Activated naive CD8-positive, alpha-beta T cell treated with anti-CD3 and anti-CD28 coated beads, Interleukin-2, amount 50 U/mL, for 24 hours (primary cell): ENCODE results near the gene USP19.

Experiments used
- ATAC-seq: fragments of 150-1000 bp; cut with Tn5 transposase; one replicate; pipeline ENCODE4 v1.10.0; 2021
- DNase-seq: peaks from one replicate; pipeline ENCODE4 v3.0.0; 2021
- H3K27ac Mint-ChIP-seq: one replicate; pipeline ENCODE4 v1.8.0; 2021; ENCODE audit warnings: mild to moderate bottlenecking, mixed read lengths
- H3K27me3 Mint-ChIP-seq: one replicate; pipeline ENCODE4 v1.8.0; 2021; ENCODE audit warnings: mixed read lengths
- H3K36me3 Mint-ChIP-seq: one replicate; pipeline ENCODE4 v1.8.0; 2021; ENCODE audit warnings: low read depth, mixed read lengths
- H3K4me1 Mint-ChIP-seq: one replicate; pipeline ENCODE4 v1.8.0; 2021; ENCODE audit warnings: mixed read lengths
- H3K4me3 Mint-ChIP-seq: one replicate; pipeline ENCODE4 v1.8.0; 2021; ENCODE audit warnings: mild to moderate bottlenecking, moderate library complexity, mixed read lengths
- H3K9me3 Mint-ChIP-seq: one replicate; pipeline ENCODE4 v1.8.0; 2021; ENCODE audit warnings: mixed read lengths

Gene USP19

DNA sequence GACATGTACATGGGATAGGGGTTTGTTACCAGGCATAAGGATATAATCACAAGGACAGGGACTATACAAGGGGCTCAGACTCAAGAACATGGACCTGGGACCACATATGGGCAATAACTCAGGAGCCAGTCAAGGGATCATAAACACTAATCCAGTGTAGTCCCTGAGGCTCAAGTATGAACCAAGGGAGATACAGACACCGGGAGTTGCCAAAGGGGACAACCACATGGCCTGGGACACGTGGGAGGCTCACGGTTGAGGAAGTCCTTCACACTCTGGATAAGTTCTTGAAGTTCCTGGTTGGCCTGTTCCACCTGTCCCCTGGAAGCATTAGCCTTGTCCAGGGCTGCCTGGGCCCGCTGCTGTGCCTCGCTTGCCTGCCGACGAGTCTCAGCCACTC is 1.8 kb upstream of the USP19 start:
- no peak overlapping the region for H3K4me3 Mint-ChIP-seq
- no peak for ATAC-seq
- H3K27me3 Mint-ChIP-seq: no peaks in the 10 kb centered on the region
- peaks cover 16% of the 10 kb centered on the region for H3K4me1 Mint-ChIP-seq
- peaks cover 10% of the 10 kb centered on the region for H3K36me3 Mint-ChIP-seq
- H3K27ac Mint-ChIP-seq: peak overlapping the region; percentile 88
- DNase-seq: no peak
- H3K9me3 Mint-ChIP-seq: no peaks in the 10 kb centered on the region

DNA sequence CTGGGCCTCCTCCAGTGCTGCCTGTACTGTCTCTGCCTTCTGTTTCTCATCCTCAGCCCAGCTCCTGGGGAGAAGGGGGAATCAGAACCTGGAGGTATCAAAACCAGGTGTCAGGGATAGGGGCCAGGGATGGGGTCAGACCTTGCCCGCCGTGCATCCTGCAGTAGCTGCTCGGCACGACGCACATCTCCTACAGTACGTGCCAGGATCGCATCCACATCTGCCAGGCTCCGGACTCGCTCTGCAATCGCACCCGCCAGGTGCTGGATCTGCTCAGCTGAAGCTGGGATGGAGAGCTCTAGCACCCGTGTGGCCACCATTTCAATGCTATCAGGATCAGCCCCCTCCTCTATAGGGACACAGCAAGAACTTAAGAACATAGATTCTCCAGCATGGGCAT is 1.4 kb upstream of the USP19 start:
- peaks cover 16% of the 10 kb centered on the region for H3K4me1 Mint-ChIP-seq
- DNase-seq (no peak), ATAC-seq (no peak)
- peak overlapping the region; percentile 88 for H3K27ac Mint-ChIP-seq
- no peak overlapping the region for H3K4me3 Mint-ChIP-seq
- H3K27me3 Mint-ChIP-seq: no peaks in the 10 kb centered on the region
- peaks cover 12% of the 10 kb centered on the region for H3K36me3 Mint-ChIP-seq
- H3K9me3 Mint-ChIP-seq: no peaks in the 10 kb centered on the region

DNA sequence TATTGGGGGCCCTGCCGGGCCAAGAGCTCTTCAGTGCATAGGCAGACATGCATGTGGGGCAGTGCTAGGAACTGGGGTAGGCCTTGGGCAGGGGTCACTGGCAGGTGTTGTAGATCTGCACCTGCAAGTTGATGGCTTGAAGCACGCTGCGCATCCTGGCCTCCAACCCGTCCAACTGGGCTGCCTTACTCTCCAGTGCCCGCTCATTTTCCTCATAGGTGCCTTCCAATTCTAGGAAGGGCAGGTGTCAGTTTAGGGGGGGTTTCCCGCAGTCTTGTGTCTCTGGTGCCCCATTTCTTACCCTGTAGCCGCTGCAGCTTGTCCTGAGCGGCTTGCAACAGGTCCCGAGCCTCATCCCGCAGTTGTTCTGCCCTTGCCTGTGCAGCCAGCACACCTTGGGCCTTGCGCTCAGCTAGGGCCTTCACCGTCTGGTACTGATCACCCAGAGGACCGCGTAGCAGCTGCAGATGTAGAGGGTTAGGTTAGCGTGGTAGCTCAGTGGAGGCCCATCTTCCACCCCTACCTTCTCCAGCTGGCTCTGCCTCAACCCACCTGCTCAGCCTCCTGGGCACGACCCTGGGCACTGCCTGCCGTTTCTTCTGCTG is 611 bp upstream of the USP19 start:
- ATAC-seq (no peak), DNase-seq (no peak)
- no peaks in the 10 kb centered on the region for H3K9me3 Mint-ChIP-seq
- peak overlapping the region; percentile 89 for H3K4me3 Mint-ChIP-seq
- peak overlapping the region; percentile 88 for H3K27ac Mint-ChIP-seq
- peaks cover 17% of the 10 kb centered on the region for H3K36me3 Mint-ChIP-seq
- H3K27me3 Mint-ChIP-seq: no peaks in the 10 kb centered on the region
- peaks cover 16% of the 10 kb centered on the region for H3K4me1 Mint-ChIP-seq

DNA sequence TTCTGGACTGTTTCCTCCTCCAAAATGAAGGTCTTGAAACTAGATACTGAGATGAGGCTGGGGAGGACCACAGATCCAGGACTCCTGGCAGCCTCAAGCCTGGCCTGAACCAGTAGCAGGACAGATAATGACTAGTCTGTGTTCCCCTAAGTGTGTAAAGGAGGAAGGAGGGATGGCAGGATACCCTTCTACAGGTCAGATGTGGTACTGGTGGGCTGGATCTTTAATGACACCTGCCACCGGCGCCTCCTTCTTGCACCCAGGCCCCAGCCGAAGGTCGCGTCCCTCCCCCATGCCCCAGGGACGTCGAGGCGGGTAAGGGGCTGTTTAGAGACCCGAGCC is 556 bp downstream of the USP19 start:
- no peak for ATAC-seq
- H3K4me1 Mint-ChIP-seq: peaks cover 16% of the 10 kb centered on the region
- H3K27ac Mint-ChIP-seq: peak overlapping the region; percentile 88
- DNase-seq: no peak
- H3K4me3 Mint-ChIP-seq: peak overlapping the region; percentile 89
- no peaks in the 10 kb centered on the region for H3K9me3 Mint-ChIP-seq
- no peaks in the 10 kb centered on the region for H3K27me3 Mint-ChIP-seq
- H3K36me3 Mint-ChIP-seq: peaks cover 27% of the 10 kb centered on the region

DNA sequence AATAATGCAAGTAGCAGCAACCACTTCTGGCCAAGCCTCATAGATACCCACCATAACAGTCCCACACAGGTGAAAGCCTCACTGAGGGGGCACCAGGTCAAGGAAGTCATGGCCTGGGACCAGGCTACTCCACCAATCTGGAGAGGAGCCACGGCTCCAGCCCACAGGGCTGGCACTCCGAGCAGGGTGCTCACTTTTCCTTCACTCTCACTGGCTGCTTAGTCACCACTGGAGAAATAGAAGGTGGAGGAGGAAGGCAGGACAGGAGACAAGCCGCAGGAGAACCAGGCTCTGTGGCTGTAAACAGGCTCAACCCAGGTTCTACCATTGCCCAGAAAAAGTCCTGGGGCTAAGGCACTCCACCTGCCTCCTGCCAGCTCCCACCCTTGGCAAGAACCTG is 1.2 kb downstream of the USP19 start:
- H3K4me3 Mint-ChIP-seq: peak overlapping the region; percentile 89
- no peak for DNase-seq
- H3K27me3 Mint-ChIP-seq: no peaks in the 10 kb centered on the region
- H3K9me3 Mint-ChIP-seq: no peaks in the 10 kb centered on the region
- H3K27ac Mint-ChIP-seq: peak overlapping the region; percentile 88
- H3K36me3 Mint-ChIP-seq: peaks cover 28% of the 10 kb centered on the region
- no peak for ATAC-seq
- H3K4me1 Mint-ChIP-seq: peaks cover 16% of the 10 kb centered on the region

DNA sequence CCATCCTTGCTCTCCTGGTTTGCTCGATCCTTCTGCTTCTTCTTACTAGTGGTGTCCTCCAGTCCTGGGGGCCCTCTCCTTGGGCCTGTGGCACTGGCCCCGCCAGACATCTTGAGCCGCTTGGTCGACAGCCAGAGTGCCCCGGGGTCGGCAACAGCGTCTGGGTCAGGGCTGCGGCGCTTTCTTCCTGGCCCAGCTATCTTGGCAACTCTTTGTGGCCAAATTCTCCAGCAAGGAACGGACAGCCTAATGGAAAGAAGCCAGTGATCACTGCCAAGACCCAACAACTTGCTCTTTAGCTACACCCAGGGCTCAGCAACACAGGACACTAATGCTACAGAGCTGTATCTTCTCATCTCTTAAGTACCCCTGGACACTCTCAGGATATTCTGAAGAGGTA is 1.6 kb downstream of the USP19 start:
- DNase-seq: no peak
- no peak for ATAC-seq
- Mint-ChIP-seq H3K27me3 (no peaks in the 10 kb centered on the region), H3K36me3 (peaks cover 29% of the 10 kb centered on the region), H3K27ac (peak overlapping the region; percentile 56), H3K4me1 (peaks cover 16% of the 10 kb centered on the region), H3K9me3 (no peaks in the 10 kb centered on the region), H3K4me3 (peak overlapping the region; percentile 89)

DNA sequence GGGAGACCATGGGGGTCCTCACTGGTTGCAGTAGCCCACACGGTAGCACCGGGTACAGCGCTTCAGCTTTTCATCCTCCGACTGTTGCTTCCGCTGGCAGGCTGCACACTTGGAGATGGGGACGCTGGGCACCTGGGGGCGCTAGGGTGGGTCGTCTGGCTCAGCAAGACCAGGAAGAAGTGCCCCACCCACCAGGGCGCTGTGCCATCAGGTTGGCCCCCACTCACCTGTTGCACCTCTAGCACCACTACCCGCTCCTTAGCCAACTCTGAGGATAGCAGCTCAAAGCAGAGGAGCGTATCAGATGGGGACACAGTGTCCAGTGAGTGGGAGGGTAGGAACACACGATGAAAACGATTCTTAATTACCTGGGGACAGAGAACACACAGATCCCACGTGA is 8.4 kb downstream of the USP19 start:
- no peak overlapping the region for H3K27ac Mint-ChIP-seq
- H3K4me1 Mint-ChIP-seq: no peaks in the 10 kb centered on the region
- H3K36me3 Mint-ChIP-seq: peaks cover 37% of the 10 kb centered on the region

DNA sequence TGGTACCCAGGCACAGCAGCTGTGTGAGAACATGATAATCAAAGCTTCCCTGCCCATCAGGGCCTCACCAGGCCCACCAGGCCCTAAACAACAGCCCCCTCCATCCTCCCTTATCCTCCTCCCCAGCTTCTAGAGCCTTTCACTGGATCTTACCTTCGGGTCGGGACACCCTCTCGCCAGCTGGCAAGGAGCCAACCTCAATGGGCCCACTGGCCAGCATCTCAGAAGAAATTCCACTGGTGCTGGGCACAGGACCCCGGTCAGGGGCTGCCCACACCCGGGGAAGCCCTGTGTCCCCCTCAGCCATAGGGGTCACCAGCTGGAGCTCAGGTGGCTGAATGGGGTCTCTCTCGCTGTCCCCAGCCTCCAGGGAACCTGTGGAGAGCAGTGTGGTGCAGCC is 9.3 kb downstream of the USP19 start:
- DNase-seq: no peak
- no peak for ATAC-seq
- Mint-ChIP-seq H3K36me3 (peaks cover 35% of the 10 kb centered on the region), H3K9me3 (no peaks in the 10 kb centered on the region), H3K4me3 (no peak overlapping the region), H3K27ac (no peak overlapping the region), H3K4me1 (no peaks in the 10 kb centered on the region), H3K27me3 (no peaks in the 10 kb centered on the region)

More for the DNA sequence above, 8.4 kb downstream of the USP19 start:
- no peaks in the 10 kb centered on the region for H3K9me3 Mint-ChIP-seq
- H3K4me3 Mint-ChIP-seq: no peak overlapping the region
- H3K27me3 Mint-ChIP-seq: no peaks in the 10 kb centered on the region
- ATAC-seq: no peak
- DNase-seq: no peak

DNA sequence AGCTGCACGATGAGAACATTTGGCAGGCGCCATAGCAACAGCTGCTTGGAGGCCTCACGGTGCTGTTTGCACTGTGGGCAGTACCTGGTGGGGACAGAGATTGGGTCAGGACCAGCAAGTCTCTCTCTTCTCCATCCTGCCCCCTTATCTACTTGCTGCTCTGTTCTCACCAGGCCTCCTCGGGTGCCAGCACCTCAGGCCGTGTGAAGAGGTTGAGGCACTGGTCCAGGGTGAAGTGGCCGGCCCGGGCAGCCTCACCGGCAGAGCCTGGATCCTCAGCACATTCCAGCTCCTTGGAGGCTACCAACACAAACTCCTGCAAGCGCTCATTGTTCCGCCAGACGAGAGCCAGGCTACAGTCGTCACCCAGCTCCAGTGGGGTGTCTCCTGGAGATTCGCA is 9.8 kb downstream of the USP19 start:
- ATAC-seq (no peak), DNase-seq (no peak)
- H3K27ac Mint-ChIP-seq: no peak overlapping the region
- H3K4me1 Mint-ChIP-seq: peaks cover under 1% of the 10 kb centered on the region
- peaks cover 30% of the 10 kb centered on the region for H3K36me3 Mint-ChIP-seq
- no peak overlapping the region for H3K4me3 Mint-ChIP-seq
- no peaks in the 10 kb centered on the region for H3K27me3 Mint-ChIP-seq
- no peaks in the 10 kb centered on the region for H3K9me3 Mint-ChIP-seq

DNA sequence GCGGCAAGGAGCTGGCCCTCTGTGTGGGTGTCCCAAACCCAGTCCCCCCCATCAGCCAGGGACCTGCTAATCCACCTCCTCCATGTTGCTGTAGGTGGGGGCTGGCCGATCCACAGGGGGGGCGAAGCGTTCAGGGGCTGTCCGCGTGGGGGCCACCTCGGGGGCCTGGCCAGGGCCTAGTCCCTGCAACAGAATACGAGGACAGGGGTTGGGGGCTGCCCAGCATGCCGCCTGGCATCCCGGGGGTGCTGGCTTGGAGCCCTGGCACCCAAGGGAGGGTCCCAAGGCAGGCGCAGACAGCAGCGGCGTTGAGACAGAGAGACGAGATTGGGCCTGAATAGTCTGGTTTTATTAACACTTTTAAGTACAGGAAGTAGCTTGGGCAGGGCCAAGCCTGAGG is 12.3 kb downstream of the USP19 start:
- Mint-ChIP-seq H3K27me3 (no peaks in the 10 kb centered on the region), H3K4me3 (no peak overlapping the region), H3K4me1 (peaks cover 19% of the 10 kb centered on the region), H3K36me3 (peaks cover 19% of the 10 kb centered on the region), H3K9me3 (no peaks in the 10 kb centered on the region), H3K27ac (no peak overlapping the region)
- ATAC-seq: no peak
- no peak for DNase-seq

DNA sequence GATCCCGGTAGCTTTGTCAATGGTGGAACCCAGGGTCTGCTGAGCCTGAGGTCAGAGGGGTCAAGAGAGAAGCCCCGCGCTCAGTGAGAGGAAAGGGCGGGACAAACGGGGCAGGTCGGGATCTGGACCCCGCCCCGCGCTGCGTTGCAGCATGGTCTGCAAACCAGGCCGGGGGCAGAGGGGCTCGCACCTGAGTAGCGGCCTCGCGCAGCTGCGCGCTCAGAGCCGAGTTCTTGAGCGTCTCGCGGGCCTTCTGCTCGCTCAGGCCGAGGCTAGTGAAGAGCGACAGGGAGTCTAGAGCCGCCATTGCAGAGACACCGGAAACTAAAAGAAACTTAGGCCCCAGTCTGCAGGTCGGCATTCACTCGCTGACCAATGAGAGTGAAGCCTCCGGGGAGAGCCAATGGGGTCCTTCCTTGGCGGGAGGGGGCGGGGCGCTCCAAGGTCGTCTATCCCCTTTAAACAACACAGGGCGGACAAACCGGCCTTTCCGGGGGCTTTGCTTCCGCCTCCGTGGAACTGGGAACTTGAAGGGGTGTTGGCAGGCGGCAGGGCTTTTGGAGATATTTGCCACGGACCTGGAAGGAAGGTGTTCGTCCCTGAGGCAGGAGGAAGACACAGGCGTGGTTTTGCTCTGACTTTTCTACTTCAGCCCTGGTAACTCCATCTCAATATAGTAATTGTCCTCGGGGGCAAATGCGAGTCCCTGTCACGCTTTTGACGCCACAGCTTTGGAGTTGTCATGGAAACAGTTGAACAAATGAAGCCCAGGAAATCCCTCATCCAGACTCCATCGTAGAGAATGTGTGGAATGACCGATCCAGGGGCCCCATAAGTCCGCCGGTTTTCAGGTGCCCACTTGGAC is 16.0 kb downstream of the USP19 start, which contains the start of gene QARS1:
QARS1 (minus strand) TSS at position 331 of the 865 bp plus-strand sequence; CDS start at position 307, 24 bp downstream.
- Mint-ChIP-seq H3K4me1 (peaks cover 24% of the 10 kb centered on the region), H3K27me3 (no peaks in the 10 kb centered on the region), H3K27ac (peak within 1 kb of the TSS; percentile 90), H3K4me3 (peak within 1 kb of the TSS; percentile 94), H3K9me3 (no peaks in the 10 kb centered on the region), H3K36me3 (peaks cover 32% of the 10 kb centered on the region)
- DNase-seq (peak; percentile 90), ATAC-seq (peak; percentile 98)

DNA sequence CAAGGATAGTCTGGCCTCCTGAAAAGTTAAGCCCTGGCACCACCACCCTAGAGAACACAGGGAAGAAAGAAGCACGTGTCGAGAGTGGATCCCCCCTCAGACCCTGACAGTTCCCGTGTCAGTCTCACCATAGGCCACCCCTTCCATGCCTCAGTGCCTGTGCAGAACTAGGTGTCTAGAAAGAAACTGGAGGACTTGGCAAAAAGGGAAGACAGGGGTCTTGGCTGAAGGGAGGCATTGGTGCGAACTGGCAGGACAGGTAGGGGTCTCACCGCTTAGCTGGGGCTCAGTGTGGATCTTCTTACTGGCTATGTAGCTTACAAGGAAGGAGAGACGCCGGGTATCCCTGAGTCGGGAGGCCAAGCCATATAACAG is 16.6 kb downstream of the USP19 start:
- H3K4me1 Mint-ChIP-seq: peaks cover 24% of the 10 kb centered on the region
- H3K36me3 Mint-ChIP-seq: peaks cover 30% of the 10 kb centered on the region
- H3K9me3 Mint-ChIP-seq: no peaks in the 10 kb centered on the region
- H3K4me3 Mint-ChIP-seq: peak overlapping the region; percentile 94
- H3K27me3 Mint-ChIP-seq: no peaks in the 10 kb centered on the region
- DNase-seq: no peak
- peak overlapping the region; percentile 90 for H3K27ac Mint-ChIP-seq
- ATAC-seq: no peak

DNA sequence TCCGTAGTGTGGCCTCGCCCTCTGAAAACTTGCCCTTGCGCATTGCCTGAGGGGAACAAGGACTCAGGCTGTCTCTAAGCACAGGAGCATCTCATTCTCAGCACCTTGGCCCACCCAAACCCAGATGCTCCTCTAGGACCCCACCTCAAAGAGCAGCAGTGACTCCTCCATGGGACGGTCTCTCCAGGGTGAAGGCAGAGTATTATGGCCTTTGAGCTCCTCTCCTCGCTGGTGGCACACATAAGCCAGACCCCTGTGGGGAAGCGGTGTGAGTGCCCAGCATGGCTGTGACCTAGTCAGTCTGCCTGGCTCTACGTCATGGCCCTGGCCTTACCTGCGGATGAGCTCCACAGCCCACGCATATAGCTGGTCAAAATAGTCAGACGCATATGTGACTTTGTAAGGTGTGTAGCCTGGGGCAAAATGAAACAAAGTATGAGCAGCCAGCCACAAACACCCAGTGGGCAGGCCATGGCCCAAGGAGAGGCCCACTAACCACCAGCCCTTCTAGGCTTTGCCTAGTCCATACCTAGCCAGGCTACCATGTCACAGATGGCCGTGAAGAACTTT is 20.5 kb downstream of the USP19 start:
- ATAC-seq: no peak
- Mint-ChIP-seq H3K27ac (no peak overlapping the region), H3K4me3 (no peak overlapping the region), H3K4me1 (peaks cover 17% of the 10 kb centered on the region), H3K36me3 (peaks cover 26% of the 10 kb centered on the region), H3K9me3 (no peaks in the 10 kb centered on the region), H3K27me3 (no peaks in the 10 kb centered on the region)
- no peak for DNase-seq

DNA sequence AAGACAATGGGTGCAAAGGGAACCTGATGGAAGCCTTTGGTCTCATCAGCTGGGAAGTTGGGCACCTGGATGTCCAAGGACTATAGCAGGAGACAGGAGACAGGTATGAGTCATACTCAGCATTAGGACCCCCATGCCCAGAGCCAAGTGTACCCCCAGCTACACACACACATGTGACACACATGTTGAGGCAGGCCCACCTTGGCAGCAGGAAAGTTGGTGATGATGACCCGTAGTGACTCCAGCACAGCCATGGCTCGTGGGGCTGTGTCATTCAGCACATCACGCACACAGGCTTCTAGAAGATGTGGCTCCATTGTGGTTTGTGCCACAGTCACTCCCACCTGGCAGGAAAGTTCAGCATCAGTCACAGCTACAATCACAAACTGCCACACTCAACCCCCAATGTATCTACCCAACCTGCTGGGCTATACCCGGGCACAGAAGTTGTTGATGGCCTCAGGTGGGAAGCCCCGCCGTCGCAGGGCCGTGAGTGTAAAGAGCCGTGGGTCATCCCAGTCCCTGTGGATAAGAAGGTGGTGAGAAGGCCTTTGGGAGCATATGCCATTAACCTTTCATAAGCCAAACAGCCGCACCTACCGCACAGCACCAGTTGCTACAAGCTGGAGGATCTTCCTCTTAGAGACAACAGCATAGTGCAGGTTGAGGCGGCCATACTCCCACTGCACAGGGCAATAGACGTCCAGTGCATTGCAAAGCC is 21.6 kb downstream of the USP19 start:
- H3K4me1 Mint-ChIP-seq: peaks cover 19% of the 10 kb centered on the region
- no peak overlapping the region for H3K4me3 Mint-ChIP-seq
- no peak overlapping the region for H3K27ac Mint-ChIP-seq
- peaks cover 24% of the 10 kb centered on the region for H3K36me3 Mint-ChIP-seq
- no peaks in the 10 kb centered on the region for H3K9me3 Mint-ChIP-seq
- H3K27me3 Mint-ChIP-seq: no peaks in the 10 kb centered on the region
- DNase-seq (no peak), ATAC-seq (no peak)
